Bone marrow (tissue), 2 donors: ENCODE data around the gene SULT1A2.
"Not testable (repeated sequence)": the region's sequence is repeated elsewhere in the genome, so short reads cannot be mapped to it uniquely, and the experiment has no call there.

Experiments
- DNase-seq, 2 donors: peaks; one replicate each; lab custom pipeline; 2025; lab: John Stamatoyannopoulos, UW

Gene SULT1A2

DNA sequence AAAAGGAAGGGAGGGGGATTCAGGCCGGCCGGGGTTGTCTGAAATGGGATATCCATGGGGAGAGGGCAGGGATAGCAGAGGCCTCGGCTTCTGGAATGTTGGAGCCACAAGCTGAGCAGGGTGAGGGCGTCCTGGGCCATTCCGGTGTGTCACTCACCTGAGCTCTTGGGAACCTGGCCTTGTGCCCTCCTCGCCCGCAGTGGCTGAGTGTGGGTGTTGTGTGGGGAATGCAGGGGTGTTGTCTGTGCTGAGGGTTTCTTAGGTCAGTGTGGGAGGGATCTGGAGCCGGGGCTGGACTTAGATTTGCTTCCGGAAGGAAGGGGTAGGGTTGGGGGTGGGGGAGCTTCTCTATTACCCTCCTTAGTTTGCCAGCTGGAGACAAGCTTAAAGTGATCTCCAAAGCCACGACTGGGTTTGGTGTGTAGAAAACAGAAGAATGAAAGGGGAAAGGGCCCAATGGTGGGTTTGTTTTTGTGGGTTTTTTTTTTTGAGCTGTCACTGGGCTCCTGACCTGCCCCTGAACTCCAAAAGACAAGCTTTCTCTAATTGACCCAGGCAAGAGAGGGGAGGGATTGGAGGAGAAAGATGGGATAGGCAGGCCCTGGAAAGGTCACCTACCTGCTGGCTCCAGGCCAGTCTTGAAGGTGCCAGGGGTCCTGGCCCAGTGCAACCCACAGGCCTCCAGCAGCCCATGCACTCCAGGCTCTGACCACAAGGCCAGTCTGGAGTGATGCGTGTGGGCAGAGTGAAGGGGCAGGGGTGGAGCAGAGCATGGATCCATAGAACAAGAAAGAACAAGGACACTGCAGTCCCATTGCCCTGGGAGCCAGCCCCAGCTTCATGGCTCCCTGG lies at the start of gene SULT1A2:
SULT1A2 (minus strand) TSS at position 211 of the 852 bp plus-strand sequence. CDS start 1,120 bp downstream, outside the sequence.
- DNase-seq, result no peak

DNA sequence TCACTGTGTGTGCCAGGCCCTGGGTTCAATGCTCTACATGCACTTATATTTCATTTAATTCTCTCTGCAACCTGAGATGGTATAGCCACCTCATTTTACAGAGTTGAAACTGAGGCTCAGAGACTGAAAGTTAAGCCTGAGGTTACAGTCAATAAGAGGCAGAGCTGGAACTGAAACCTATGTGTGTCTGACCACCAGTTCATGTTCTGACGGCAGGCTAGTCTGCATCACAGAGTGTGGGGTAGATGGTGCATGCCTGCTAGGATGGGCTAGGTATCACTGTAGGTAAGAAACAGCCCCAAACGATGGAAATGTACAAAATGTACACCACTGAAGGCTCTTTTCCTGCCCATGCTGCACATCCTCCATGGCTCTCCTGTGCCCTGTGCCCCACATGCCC lies 43.1 kb upstream of the SULT1A2 start:
- not testable (repeated sequence) for DNase-seq

GRCh38 chr16:28638359-28638758 lies 41.5 kb upstream of the SULT1A2 start:
- not testable (repeated sequence) for DNase-seq

- DNase-seq, result not testable (repeated sequence)
These were observed 40.9 kb upstream of the SULT1A2 start, which contains the start of gene NPIPB8 for GRCh38 chr16:28637765-28638164. NPIPB8 (plus strand) TSS chr16:28638065; CDS start chr16:28638361, 296 bp downstream.

DNA sequence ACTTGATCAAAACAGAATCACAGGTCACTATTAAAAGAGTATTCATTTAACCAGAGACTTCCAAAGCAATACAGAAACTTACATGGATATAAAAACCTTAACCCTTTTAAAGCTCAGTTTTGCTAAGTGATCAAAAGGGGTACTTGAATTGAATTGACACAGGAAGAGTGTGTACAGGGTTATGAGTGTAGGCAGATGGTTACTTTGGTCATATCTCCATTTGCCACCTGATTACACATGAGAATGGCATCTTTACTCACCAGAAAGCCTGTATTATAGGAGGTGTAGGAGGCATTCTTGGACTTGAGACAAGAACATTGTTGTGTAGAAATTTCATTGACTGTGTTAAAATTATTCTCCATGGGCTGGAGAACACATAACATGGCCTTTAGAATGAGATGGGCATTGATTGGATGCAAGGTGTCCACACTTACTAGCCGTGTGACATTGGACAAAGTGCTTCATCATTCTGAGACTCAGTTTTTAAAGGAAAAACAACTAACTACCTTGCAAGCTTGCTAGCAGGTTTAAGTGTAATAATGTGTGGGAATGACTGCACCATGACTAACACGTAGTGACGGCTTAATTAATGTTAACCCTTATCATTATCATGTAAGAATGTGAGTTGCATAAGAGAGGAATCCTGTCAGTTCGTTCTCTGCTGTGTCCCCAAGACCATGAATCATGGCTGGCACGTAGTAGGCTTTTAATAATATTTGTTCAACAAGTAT lies 39.4 kb upstream of the SULT1A2 start:
- not testable (repeated sequence) for DNase-seq

- DNase-seq, result not testable (repeated sequence)
These were observed 34.1 kb upstream of the SULT1A2 start for GRCh38 chr16:28630905-28631304.

DNA sequence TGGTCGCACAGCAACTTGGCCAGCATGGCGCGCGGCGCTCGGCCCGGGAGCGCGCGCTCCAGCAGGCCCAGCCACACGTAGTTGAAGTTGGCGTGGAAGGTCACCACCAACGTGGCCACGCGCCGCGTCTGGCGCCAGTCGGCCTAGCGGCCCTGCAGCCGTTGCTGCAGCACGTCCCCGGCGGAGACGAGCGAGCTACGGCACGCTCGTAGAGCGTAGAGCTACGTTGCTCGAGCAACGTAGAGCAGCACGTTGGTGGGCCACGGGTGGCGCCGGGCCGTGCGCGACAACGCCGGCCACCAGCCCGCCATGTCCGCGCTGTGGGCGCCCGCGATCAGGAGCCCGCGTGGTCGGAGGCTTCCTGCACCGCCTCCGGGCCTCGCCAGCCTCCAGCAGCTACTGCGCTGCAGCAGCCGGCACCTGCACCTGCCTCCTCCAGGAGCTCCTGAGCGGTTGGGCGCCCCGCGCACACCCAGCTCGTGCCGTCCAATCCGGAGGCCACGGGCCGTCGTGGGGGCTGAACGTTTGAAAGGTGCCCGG lies 26.4 kb upstream of the SULT1A2 start:
- DNase-seq, result no peak

- not testable (repeated sequence) for DNase-seq
These were observed 25.8 kb upstream of the SULT1A2 start for GRCh38 chr16:28622532-28623171.

DNA sequence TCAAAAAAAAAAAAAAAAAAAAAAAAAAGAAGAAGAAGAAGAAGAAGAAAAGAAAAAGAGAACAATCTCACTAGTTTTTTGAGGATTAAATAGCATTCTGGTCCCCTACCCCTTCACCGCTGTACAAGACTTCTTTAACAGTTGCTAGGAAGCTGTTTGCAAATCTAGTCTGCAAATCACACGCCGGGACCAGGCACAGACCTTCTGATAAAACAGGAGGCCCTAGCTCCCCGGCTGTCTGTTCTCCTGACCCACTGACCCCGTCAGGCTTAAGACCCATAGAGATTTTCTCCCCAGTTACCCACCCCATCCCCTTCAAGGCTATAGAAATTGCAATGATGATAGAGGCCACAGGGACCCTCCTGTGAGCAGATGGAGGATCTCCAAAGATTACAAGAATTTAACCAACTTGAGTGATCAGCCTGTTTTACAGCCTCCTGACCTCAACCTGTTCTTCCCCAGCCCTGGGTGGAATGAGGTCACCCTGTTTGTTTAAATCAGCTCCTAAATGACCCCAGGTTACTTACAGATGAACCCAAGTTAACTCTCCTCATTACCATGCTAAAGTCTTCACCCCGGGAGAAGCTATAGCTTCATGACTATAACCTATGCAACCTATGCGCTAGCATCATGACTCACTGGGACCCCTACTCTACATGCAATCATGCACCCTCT lies 24.8 kb upstream of the SULT1A2 start:
- no peak for DNase-seq

- DNase-seq, result not testable (repeated sequence)
These were observed 23.5 kb upstream of the SULT1A2 start for GRCh38 chr16:28620316-28620715.

GRCh38 chr16:28617874-28618273 lies 21.0 kb upstream of the SULT1A2 start:
- no peak for DNase-seq

DNA sequence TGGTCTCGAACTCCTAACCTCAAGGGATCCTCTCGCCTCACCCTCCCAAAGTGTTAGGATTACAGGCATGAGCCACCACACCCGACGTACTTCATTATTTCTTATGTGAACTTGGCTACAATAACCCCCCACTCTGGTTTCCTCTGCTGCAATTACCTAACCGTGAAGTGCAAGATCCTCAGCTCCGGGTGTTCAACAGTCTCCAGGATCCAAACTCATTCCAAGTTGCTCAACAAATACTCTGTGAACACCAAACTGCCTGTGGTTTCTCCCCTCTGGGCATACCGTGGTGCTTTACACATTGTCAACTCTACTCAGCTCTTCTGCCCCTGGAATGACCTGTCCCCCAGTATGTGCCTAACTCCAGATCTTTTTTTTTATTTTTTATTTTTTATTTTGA lies 19.8 kb upstream of the SULT1A2 start:
- DNase-seq, result no peak

- not testable (repeated sequence) for DNase-seq
These were observed 19.4 kb upstream of the SULT1A2 start for GRCh38 chr16:28616224-28616577.

DNA sequence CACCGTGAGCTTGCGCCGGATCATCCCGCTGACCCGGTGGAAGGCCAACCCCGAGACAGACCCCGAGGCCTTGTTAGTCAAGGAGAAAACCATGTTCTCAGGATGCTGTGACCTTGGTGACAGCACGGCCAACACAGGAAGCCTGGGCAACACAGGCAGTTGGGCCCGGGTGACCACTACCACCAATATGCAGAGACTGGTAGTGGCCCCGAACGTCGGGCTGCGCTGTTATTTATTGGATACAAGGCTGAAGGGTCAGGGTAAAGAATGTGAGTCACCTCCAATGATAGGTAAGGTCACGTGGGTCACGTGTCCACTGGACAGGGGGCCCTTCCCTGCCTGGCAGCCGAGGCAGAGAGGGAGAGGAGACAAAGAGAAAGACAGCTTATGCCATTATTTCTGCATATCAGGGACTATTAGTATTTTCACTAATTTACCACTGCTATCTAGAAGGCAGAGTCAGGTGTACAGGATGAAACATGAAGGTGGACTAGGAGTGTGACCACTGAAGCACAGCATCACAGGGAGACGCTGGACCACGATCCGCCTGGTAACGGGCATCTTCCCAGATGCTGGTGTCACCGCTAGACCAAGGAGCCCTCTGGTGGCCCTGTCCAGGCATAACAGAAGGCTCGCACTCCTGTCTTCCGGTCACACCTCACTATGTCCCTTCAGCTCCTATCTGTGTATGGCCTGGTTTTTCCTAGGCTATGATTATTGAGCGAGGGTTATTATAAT lies 18.8 kb upstream of the SULT1A2 start:
- not testable (repeated sequence) for DNase-seq

DNA sequence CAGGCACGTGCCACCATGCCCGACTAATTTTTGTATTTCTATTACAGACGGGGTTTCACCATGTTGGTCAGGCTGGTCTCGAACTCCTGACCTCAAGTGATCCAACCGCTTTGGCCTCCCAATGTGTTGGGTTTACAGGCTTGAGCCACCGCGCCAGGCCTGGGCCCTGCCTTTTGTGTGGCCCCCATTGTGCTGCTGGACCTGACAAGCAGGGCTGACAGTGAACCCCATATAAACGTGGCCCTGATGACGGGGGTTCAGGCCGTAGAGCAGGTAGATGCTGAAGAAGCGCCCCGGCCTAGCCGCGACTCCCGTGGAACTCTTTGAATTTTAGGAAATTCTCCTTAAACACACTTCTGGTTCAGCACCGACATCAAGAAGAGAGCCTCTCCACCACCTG lies 17.7 kb upstream of the SULT1A2 start:
- not testable (repeated sequence) for DNase-seq

DNA sequence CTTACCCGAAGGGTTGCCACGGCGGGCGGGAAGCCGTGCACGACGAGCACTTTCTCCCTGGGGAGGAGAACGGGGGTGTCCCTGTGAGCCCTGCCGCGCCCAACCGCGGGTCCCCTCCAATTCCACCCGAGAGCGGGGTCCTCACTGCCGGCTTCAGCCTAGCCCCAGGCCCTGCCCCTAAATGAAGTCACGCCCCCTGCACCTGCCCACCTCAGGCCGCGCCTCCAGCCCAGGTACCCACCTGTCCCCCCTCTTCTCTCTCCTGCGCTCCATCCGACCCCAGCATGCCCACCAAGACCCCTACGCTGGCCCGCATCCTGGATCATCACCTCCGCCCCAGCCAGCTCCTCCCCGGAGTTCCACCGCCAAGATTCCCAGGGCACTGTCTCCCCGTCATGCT lies 17.1 kb upstream of the SULT1A2 start:
- DNase-seq, result not testable (repeated sequence)

DNA sequence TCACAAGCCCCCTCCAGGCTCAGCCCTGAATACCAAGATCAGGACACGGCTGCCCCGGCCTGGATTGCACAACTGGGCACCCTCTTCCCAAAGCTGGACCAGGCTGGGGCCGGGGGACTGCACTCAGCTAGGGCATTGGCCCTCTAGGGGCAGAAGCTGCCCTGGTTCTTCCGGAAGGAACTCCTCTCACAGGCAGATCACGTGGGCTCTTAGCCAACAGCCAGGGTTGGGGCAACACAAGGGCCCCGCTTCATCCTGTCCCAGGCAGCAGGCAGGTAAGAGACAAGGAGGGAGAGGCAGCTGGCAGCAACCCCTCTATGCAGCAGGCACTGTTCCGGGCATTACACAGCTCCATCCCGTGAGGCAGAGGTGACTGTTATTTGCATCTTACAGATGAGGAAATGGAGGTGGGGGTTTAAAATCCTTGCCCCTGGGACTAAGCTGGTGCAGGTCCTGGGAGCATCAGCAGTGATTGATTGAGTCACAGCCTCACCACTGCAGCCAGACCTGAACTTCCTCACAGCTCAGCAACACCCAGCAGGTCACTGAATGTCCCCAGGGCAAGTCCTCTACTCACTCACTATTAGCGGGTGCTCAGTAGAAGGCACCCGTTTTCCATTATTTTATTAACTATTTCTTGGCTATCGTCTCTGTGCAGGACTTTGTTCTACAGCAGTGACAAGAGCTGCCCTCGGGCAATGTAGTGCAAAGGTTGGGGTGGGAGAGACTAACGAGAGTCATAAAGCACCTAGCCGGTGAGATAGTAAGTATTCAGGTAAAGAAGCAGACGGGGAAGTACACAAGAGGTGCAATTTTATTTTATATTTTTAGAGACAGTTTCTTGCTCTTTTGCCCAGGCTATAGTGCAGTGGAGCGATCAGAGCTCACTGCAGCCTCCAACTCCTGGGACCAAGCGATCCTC lies 15.8 kb upstream of the SULT1A2 start:
- not testable (repeated sequence) for DNase-seq

GRCh38 chr16:28610595-28611191 lies 13.8 kb upstream of the SULT1A2 start:
- DNase-seq, result no peak
